NAMALWA (cell line): ENCODE measurements around the gene FHL5.
A peak's percentile ranks its signal among the peaks of the same experiment; 100 is the strongest.
"Not testable (repeated sequence)": the region's sequence is repeated elsewhere in the genome, so short reads cannot be mapped to it uniquely, and the experiment has no call there.

Experiments
- DNase-seq: peaks from one replicate; pipeline ENCODE4 v3.0.0-alpha.2; 2015; ENCODE audit warnings: low spot score

The FHL5 gene

GRCh38 chr6:96611342-96611991 lies 48.5 kb downstream of the FHL5 start:
- peak; percentile 54 for DNase-seq

GRCh38 chr6:96613291-96613999 lies 50.5 kb downstream of the FHL5 start:
- DNase-seq = no peak

GRCh38 chr6:96620851-96621250 lies 57.9 kb downstream of the FHL5 start:
- DNase-seq = no peak

GRCh38 chr6:96621983-96622382 lies 59.1 kb downstream of the FHL5 start:
- DNase-seq = no peak

- no peak for DNase-seq
Observed at GRCh38 chr6:96624957-96625356, 62.0 kb downstream of the FHL5 start.

- DNase-seq = peak; percentile 68
Observed at GRCh38 chr6:96626759-96627364, 63.9 kb downstream of the FHL5 start.

- DNase-seq = no peak
Observed at GRCh38 chr6:96631248-96631647, 68.3 kb downstream of the FHL5 start.

- DNase-seq = not testable (repeated sequence)
Observed at GRCh38 chr6:96637979-96638378, 75.1 kb downstream of the FHL5 start.

GRCh38 chr6:96645106-96645505 lies 82.2 kb downstream of the FHL5 start:
- no peak for DNase-seq

- DNase-seq = no peak
Observed at GRCh38 chr6:96649926-96650325, 87.0 kb downstream of the FHL5 start.

- no peak for DNase-seq
Observed at GRCh38 chr6:96651816-96652215, 88.9 kb downstream of the FHL5 start.

- DNase-seq = no peak
Observed at GRCh38 chr6:96652552-96652951, 89.6 kb downstream of the FHL5 start.

GRCh38 chr6:96653181-96653580 lies 90.3 kb downstream of the FHL5 start:
- DNase-seq = no peak

GRCh38 chr6:96656567-96656966 lies 93.6 kb downstream of the FHL5 start:
- DNase-seq = no peak

- no peak for DNase-seq
Observed at GRCh38 chr6:96657344-96657743, 94.4 kb downstream of the FHL5 start.

- no peak for DNase-seq
Observed at GRCh38 chr6:96659084-96659845, 96.3 kb downstream of the FHL5 start.
